Neural cell (in vitro differentiated cells): ENCODE measurements around the gene MYO1D.
A peak's percentile ranks its signal among the peaks of the same experiment; 100 is the strongest.

Source experiments
- RAD21 ChIP-seq: fragments of 450-650 bp; conservative IDR thresholded peaks from 2 replicates; pipeline ENCODE4 v1.6.1; 2014; ENCODE audit warnings: antibody characterized with exemption, mild to moderate bottlenecking, moderate library complexity
- TAF1 ChIP-seq: IDR thresholded peaks from 2 replicates; pipeline ENCODE4 v1.6.1; 2012; ENCODE audit warnings: low read depth
- TF ChIP-seq, protein P1 (sequence below): fragments of 450-650 bp; IDR thresholded peaks from 2 replicates; pipeline ENCODE4 v1.5.1; 2014; ENCODE audit warnings: antibody characterized with exemption, mild to moderate bottlenecking, moderate library complexity; ENCODE audit not compliant: poor library complexity, severe bottlenecking

DNA sequence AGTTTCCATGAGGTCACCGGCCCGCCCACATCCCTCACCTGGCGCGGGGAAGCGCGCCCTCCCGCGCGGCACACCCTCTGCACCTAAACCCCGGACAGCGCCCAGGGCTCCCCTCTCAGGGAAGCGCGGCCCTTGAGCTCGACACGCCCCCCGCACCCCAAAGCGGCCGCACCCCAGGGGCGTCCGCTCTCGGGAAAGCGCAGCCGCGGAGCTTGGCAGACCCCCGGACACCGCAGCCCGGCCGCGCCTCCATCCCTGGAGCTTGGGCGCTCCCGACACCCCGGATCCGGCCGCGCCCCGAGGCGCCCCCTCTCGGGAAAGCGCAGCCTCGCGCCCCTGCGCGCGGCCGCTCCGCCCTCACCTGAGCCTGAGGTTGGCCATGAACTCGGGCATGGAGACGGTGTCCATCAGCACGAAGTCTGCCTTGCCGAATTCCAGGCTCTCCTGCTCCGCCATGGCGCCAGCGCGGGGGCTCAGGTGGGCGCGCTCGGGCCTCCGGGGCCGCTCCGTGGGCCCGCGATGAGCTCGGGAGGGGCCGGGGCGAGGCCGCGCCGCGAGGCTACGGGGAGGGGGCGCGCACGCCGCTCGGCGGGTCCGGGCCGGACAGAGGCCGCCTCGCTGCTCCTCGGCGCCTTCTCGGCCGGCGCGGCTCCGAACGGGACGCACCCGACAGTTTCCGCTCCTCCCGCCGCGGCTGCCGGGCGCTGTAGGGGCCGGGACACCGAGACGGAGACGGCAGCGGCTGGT, at the start of gene MYO1D:
- TF ChIP-seq, protein P1, sequence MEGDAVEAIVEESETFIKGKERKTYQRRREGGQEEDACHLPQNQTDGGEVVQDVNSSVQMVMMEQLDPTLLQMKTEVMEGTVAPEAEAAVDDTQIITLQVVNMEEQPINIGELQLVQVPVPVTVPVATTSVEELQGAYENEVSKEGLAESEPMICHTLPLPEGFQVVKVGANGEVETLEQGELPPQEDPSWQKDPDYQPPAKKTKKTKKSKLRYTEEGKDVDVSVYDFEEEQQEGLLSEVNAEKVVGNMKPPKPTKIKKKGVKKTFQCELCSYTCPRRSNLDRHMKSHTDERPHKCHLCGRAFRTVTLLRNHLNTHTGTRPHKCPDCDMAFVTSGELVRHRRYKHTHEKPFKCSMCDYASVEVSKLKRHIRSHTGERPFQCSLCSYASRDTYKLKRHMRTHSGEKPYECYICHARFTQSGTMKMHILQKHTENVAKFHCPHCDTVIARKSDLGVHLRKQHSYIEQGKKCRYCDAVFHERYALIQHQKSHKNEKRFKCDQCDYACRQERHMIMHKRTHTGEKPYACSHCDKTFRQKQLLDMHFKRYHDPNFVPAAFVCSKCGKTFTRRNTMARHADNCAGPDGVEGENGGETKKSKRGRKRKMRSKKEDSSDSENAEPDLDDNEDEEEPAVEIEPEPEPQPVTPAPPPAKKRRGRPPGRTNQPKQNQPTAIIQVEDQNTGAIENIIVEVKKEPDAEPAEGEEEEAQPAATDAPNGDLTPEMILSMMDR, result peak; percentile 64
- TF ChIP-seq TAF1 (no peak), RAD21 (no peak)
